Measurements from ENCODE around the gene NCOA1. TPM values are rescaled to one million over a fixed set of nuclear protein-coding genes. Genes with fewer than 3 reads are reported as not detected.

Gene NCOA1
- total RNA-seq, 1 experiment from 2014 or later = 11.6 TPM

DNA sequence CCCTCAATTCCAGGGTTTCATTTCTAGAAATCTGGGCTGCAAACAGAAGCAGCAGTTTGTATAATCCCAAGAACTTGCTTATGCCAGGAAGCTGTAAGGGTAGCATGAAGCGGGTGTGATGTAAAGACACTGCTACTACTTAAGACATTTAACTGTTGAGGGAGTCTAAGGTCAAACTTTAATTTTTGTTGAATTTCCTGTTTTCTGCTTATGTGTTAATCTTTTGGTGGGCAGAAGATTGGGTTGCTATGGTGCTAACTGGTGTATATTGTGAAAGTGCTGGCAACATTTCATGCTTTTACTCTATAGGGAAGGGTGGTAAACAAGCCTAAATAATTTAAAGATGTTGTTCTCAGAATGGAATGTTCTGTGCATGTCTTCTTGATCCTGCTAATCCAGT is 2.7 kb downstream of the NCOA1 start:
- H3F3A ChIP-seq (ENCODE audit: insufficient read depth, low read depth) = peaks cover 16% of the 10 kb centered on the region; the same call in 1 of the 2 replicates
- BruUV-seq (replicated peaks) = no TSS peak
- H3K79me2 ChIP-seq (ENCODE audit: low read depth) = peaks cover 36% of the 10 kb centered on the region
- H2AFZ ChIP-seq = no peak overlapping the region
- H3K27me3 ChIP-seq (ENCODE audit: insufficient read depth, low read depth) = no peaks in the 10 kb centered on the region
- H3K9me2 ChIP-seq (ENCODE audit: insufficient read depth) = no peaks in the 10 kb centered on the region
- 0 out of 2 replicates have a peak overlapping the region, but pooled peaks have one; percentile 7 for H3K4me2 ChIP-seq
- intact Hi-C loops (cut with micrococcal nuclease; ENCODE audit: unreplicated experiment) = no loop called here
- no peaks in the 10 kb centered on the region for H3K9me3 ChIP-seq (ENCODE audit: insufficient read depth, low read depth)
- DNase-seq = no peak
- H3K4me3 ChIP-seq = no peak overlapping the region
- no peaks in the 10 kb centered on the region for H4K20me1 ChIP-seq (ENCODE audit: insufficient read depth)
- peaks cover 25% of the 10 kb centered on the region for H3K4me1 ChIP-seq (replicated peaks; ENCODE audit: insufficient read depth)
- ChIA-PET CTCF (no interaction called here), POLR2A (ENCODE audit: unreplicated experiment) (interaction anchor here (0.5 to 0.7 kb wide), 2 partner anchors 24 to 36 kb away, joined by 4 read pairs; no protein-coding TSS in a partner anchor)
- no peaks in the 10 kb centered on the region for H3K36me3 ChIP-seq (ENCODE audit: low read depth)
- TF ChIP-seq, protein P1, sequence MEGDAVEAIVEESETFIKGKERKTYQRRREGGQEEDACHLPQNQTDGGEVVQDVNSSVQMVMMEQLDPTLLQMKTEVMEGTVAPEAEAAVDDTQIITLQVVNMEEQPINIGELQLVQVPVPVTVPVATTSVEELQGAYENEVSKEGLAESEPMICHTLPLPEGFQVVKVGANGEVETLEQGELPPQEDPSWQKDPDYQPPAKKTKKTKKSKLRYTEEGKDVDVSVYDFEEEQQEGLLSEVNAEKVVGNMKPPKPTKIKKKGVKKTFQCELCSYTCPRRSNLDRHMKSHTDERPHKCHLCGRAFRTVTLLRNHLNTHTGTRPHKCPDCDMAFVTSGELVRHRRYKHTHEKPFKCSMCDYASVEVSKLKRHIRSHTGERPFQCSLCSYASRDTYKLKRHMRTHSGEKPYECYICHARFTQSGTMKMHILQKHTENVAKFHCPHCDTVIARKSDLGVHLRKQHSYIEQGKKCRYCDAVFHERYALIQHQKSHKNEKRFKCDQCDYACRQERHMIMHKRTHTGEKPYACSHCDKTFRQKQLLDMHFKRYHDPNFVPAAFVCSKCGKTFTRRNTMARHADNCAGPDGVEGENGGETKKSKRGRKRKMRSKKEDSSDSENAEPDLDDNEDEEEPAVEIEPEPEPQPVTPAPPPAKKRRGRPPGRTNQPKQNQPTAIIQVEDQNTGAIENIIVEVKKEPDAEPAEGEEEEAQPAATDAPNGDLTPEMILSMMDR (conservative IDR thresholded peaks at IDR 0.05) = no peak
- TF ChIP-seq EZH2 (IDR thresholded peaks at IDR 0.05; ENCODE audit: low read depth) = no peak
- no peak overlapping the region for H3K27ac ChIP-seq

DNA sequence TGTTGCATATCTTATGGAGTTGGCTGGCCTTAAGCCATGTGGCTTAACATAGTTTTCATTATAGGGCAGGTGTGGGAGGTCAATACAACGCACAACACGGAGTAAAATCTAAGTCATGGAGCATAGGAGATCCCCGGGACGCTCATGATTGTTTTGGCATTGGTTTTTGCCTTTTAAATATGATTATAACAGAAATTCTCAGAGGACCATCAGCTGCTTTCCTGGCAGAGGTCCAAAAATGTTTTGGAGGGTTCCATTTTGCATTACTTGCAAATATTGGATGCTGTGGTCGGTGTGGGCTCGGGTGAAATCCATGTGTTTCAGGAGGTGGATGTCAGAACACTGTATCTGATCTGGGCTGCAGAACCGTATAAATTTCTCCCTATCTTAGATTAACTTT is 3.4 kb downstream of the NCOA1 start:
- Histone ChIP-seq H3F3A (ENCODE audit: insufficient read depth, low read depth) (peaks cover 11% of the 10 kb centered on the region; the same call in 1 of the 2 replicates), H2AFZ (no peak overlapping the region), H3K9me2 (ENCODE audit: insufficient read depth) (no peaks in the 10 kb centered on the region), H3K36me3 (ENCODE audit: low read depth) (no peaks in the 10 kb centered on the region), H3K27ac (no peak overlapping the region), H4K20me1 (ENCODE audit: insufficient read depth) (no peaks in the 10 kb centered on the region), H3K79me2 (ENCODE audit: low read depth) (peaks cover 37% of the 10 kb centered on the region), H3K4me3 (no peak overlapping the region), H3K4me1 (replicated peaks; ENCODE audit: insufficient read depth) (peaks cover 25% of the 10 kb centered on the region), H3K9me3 (ENCODE audit: insufficient read depth, low read depth) (no peaks in the 10 kb centered on the region), H3K4me2 (no peak overlapping the region), H3K27me3 (ENCODE audit: insufficient read depth, low read depth) (no peaks in the 10 kb centered on the region)
- BruUV-seq (replicated peaks) = no TSS peak
- no peak for TF ChIP-seq EZH2 (IDR thresholded peaks at IDR 0.05; ENCODE audit: low read depth)
- TF ChIP-seq, protein P1 (conservative IDR thresholded peaks at IDR 0.05) = no peak
- POLR2A ChIA-PET (ENCODE audit: unreplicated experiment) = no interaction called here
- no peak for DNase-seq
- CTCF ChIA-PET = no interaction called here
- intact Hi-C loops (cut with micrococcal nuclease; ENCODE audit: unreplicated experiment) = no loop called here

DNA sequence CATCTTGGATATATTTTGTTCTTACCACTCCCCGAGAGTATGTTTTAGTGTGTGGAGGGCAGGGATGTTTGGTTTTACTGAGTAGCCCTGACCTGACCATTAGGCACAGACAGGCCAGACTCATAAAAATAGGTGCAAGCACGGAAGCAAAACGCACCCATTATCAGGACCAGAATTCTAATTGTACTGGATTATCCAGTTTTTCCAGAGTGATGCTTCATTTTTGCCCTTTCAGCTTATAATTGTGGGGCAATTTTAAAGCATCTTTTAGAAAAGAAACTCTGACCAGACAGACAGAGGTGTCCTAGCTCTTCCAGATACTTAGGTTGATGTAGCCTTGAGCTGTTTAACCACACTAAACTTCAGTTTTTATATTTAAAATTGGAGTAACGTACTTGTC is 4.4 kb downstream of the NCOA1 start:
- H2AFZ ChIP-seq = no peak overlapping the region
- no peaks in the 10 kb centered on the region for H3K36me3 ChIP-seq (ENCODE audit: low read depth)
- DNase-seq = no peak
- CTCF ChIA-PET = no interaction called here
- no peaks in the 10 kb centered on the region for H3K9me2 ChIP-seq (ENCODE audit: insufficient read depth)
- no peaks in the 10 kb centered on the region for H3K9me3 ChIP-seq (ENCODE audit: insufficient read depth, low read depth)
- BruUV-seq (replicated peaks) = no TSS peak
- H3K4me2 ChIP-seq = no peak overlapping the region
- intact Hi-C loops (cut with micrococcal nuclease; ENCODE audit: unreplicated experiment) = no loop called here
- H3K27ac ChIP-seq = no peak overlapping the region
- TF ChIP-seq EZH2 (IDR thresholded peaks at IDR 0.05; ENCODE audit: low read depth) = no peak
- TF ChIP-seq, protein P1 (conservative IDR thresholded peaks at IDR 0.05) = no peak
- no peaks in the 10 kb centered on the region for H4K20me1 ChIP-seq (ENCODE audit: insufficient read depth)
- H3F3A ChIP-seq (ENCODE audit: insufficient read depth, low read depth) = peaks cover 1% of the 10 kb centered on the region; the same call in 1 of the 2 replicates
- peaks cover 40% of the 10 kb centered on the region for H3K79me2 ChIP-seq (ENCODE audit: low read depth)
- H3K4me1 ChIP-seq (replicated peaks; ENCODE audit: insufficient read depth) = peaks cover 19% of the 10 kb centered on the region; the same call in 1 of the 2 replicates
- no peaks in the 10 kb centered on the region for H3K27me3 ChIP-seq (ENCODE audit: insufficient read depth, low read depth)
- no peak overlapping the region for H3K4me3 ChIP-seq
- POLR2A ChIA-PET (ENCODE audit: unreplicated experiment) = no interaction called here
